Measurements from ENCODE around the gene CGB2. TPM values are rescaled to one million over a fixed set of nuclear protein-coding genes. Genes with fewer than 3 reads are reported as not detected.
A peak's percentile ranks its signal among the peaks of the same experiment; 100 is the strongest.

Gene CGB2
- total and polyA plus RNA-seq, 9 of the 15 experiments (the other 6 are each of a cell fraction or from before 2014, with no cell fraction given) = 0.22 TPM; not detected in 8

DNA sequence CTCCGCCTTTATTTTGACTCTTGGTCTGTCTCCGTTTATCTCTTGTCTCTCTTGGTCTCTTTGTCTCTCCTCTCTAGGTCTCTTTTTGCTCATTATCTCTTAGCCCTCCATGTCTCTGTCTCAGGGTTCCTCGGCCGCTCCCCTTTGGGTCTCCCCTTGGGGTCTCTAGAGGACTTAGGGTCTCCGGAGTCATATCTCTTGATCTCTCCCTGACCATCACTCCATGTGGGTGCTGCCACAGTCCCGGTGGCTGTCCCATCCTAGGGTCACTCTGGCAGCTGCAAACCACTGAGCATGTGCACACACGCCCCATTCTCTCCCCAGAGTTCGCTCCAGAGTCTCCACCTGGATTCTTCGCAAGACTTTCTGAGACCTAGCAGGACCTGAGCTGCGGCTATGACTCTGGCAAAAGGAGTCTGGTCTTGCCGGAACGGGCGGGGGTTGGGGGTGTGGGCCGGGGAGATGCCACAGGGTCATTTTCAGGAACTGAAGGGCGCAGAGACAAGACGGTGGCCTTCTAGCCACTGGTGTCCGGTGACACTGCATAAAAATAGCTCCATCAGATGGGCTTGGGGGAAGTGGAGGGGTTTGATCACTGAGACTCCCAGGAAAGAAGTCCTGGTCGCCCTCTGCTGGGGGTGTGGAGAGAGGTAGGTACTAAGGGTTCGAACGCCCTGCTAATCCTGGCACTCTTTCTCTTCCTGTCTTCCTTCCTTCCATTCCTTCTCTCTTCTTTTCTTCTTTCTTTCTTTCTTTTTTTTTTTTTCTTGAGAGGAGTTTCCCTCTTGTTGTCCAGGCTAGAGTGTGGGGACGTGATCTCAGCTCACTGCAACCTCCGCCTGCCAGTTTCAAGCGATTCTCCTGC, 42.1 kb downstream of the CGB2 start (continued):
- TF ChIP-seq, protein P1, sequence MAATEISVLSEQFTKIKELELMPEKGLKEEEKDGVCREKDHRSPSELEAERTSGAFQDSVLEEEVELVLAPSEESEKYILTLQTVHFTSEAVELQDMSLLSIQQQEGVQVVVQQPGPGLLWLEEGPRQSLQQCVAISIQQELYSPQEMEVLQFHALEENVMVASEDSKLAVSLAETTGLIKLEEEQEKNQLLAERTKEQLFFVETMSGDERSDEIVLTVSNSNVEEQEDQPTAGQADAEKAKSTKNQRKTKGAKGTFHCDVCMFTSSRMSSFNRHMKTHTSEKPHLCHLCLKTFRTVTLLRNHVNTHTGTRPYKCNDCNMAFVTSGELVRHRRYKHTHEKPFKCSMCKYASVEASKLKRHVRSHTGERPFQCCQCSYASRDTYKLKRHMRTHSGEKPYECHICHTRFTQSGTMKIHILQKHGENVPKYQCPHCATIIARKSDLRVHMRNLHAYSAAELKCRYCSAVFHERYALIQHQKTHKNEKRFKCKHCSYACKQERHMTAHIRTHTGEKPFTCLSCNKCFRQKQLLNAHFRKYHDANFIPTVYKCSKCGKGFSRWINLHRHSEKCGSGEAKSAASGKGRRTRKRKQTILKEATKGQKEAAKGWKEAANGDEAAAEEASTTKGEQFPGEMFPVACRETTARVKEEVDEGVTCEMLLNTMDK (IDR thresholded peaks at IDR 0.05; ENCODE audit: borderline replicate concordance, insufficient read depth, low read depth, low read length, poor library complexity, severe bottlenecking) = peak; percentile 73
- TF ChIP-seq, protein P2, sequence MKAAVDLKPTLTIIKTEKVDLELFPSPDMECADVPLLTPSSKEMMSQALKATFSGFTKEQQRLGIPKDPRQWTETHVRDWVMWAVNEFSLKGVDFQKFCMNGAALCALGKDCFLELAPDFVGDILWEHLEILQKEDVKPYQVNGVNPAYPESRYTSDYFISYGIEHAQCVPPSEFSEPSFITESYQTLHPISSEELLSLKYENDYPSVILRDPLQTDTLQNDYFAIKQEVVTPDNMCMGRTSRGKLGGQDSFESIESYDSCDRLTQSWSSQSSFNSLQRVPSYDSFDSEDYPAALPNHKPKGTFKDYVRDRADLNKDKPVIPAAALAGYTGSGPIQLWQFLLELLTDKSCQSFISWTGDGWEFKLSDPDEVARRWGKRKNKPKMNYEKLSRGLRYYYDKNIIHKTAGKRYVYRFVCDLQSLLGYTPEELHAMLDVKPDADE (conservative IDR thresholded peaks at IDR 0.05; ENCODE audit: control insufficient read depth, low read depth, low read length) = no peak
- TF ChIP-seq ZNF445 (CRISPR knock-in tag; IDR thresholded peaks at IDR 0.05; ENCODE audit: low read depth) (no peak), MEIS2 (IDR thresholded peaks at IDR 0.05; ENCODE audit: partially characterized antibody) (no peak), STAT5B (CRISPR knock-in tag; IDR thresholded peaks at IDR 0.05) (no peak), ETV5 (CRISPR knock-in tag; IDR thresholded peaks at IDR 0.05; ENCODE audit: low read depth) (no peak), CSDE1 (IDR thresholded peaks at IDR 0.05) (no peak), ZNF263 (CRISPR knock-in tag; IDR thresholded peaks at IDR 0.05; ENCODE audit: borderline replicate concordance) (no peak), ZNF780A (CRISPR knock-in tag; IDR thresholded peaks at IDR 0.05) (no peak)
- TF ChIP-seq, protein P3, sequence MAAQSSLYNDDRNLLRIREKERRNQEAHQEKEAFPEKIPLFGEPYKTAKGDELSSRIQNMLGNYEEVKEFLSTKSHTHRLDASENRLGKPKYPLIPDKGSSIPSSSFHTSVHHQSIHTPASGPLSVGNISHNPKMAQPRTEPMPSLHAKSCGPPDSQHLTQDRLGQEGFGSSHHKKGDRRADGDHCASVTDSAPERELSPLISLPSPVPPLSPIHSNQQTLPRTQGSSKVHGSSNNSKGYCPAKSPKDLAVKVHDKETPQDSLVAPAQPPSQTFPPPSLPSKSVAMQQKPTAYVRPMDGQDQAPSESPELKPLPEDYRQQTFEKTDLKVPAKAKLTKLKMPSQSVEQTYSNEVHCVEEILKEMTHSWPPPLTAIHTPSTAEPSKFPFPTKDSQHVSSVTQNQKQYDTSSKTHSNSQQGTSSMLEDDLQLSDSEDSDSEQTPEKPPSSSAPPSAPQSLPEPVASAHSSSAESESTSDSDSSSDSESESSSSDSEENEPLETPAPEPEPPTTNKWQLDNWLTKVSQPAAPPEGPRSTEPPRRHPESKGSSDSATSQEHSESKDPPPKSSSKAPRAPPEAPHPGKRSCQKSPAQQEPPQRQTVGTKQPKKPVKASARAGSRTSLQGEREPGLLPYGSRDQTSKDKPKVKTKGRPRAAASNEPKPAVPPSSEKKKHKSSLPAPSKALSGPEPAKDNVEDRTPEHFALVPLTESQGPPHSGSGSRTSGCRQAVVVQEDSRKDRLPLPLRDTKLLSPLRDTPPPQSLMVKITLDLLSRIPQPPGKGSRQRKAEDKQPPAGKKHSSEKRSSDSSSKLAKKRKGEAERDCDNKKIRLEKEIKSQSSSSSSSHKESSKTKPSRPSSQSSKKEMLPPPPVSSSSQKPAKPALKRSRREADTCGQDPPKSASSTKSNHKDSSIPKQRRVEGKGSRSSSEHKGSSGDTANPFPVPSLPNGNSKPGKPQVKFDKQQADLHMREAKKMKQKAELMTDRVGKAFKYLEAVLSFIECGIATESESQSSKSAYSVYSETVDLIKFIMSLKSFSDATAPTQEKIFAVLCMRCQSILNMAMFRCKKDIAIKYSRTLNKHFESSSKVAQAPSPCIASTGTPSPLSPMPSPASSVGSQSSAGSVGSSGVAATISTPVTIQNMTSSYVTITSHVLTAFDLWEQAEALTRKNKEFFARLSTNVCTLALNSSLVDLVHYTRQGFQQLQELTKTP (IDR thresholded peaks at IDR 0.05; ENCODE audit: low read depth in 1 of 2, partially characterized antibody in 2 of 2) = peak in 1 of 2 experiments; percentile 37

Measured in K562 (cell line).